IMR-90 (cell line): Measurements from ENCODE around the gene TSR3. TPM values are rescaled to one million over a fixed set of nuclear protein-coding genes. Genes with fewer than 3 reads are reported as not detected.

ENCODE experiments used
- ATAC-seq: fragments of 200-7000 bp; cut with Tn5 transposase; 2 replicates; pipeline ENCODE4 v1.9.1; 2020; ENCODE audit warnings: low read depth, mild to moderate bottlenecking, moderate library complexity
- BruUV-seq: library from RNA; stranded (reverse); fragments of 400-500 nt; replicated peaks from 2 replicates; lab custom pipeline; 2021; lab: Mats Ljungman, UMichigan
- CTCF ChIA-PET: fragments of 300-600 bp; formaldehyde crosslinking; extraction: SDS; loops from one replicate; lab custom pipeline; 2021; ENCODE audit warnings: antibody characterized with exemption; lab: Yijun Ruan, JAX
- POLR2A ChIA-PET: fragments of 300-600 bp; sonication (Branson Sonifier 250); formaldehyde crosslinking; loops from one replicate; lab custom pipeline; 2022; ENCODE audit warnings: antibody characterized with exemption; ENCODE audit not compliant: unreplicated experiment; lab: Charles Lee
- DNase-seq: peaks from one replicate; pipeline ENCODE4 v3.0.0; 2013
- H2AFZ ChIP-seq: replicated peaks from 2 replicates; pipeline ENCODE3; 2013; ENCODE audit warnings: low read length, mild to moderate bottlenecking; ENCODE audit not compliant: poor library complexity
- H2AK5ac ChIP-seq: 2 replicates; pipeline ENCODE4 v1.6.1; 2013; ENCODE audit warnings: low read depth, low read length, inconsistent platforms
- H2AK9ac ChIP-seq: replicated peaks from 2 replicates; pipeline ENCODE3; 2013; ENCODE audit warnings: mild to moderate bottlenecking, low read depth, low read length, moderate library complexity; ENCODE audit not compliant: poor library complexity
- H2BK120ac ChIP-seq: 2 replicates; pipeline ENCODE4 v1.6.1; 2013; ENCODE audit warnings: low read depth, low read length, inconsistent platforms
- H2BK15ac ChIP-seq: 3 replicates; pipeline ENCODE4 v1.6.1; 2013; ENCODE audit warnings: low read depth, low read length, inconsistent platforms
- H2BK20ac ChIP-seq: 2 replicates; pipeline ENCODE4 v1.6.1; 2013; ENCODE audit warnings: low read depth, mild to moderate bottlenecking, inconsistent platforms, low read length, moderate library complexity
- H2BK5ac ChIP-seq: 2 replicates; pipeline ENCODE4 v1.6.1; 2013; ENCODE audit warnings: mild to moderate bottlenecking, low read depth, low read length, inconsistent platforms; ENCODE audit not compliant: poor library complexity, severe bottlenecking
- H3K14ac ChIP-seq: replicated peaks from 2 replicates; pipeline ENCODE4 v1.6.1; 2013; ENCODE audit warnings: low read depth, low read length, inconsistent platforms
- H3K18ac ChIP-seq: 2 replicates; pipeline ENCODE4 v1.6.1; 2013; ENCODE audit warnings: low read depth, low read length, control low read depth
- H3K23ac ChIP-seq: 2 replicates; pipeline ENCODE4 v1.6.1; 2013; ENCODE audit warnings: low read depth, low read length, inconsistent platforms
- H3K27ac ChIP-seq: 2 replicates; pipeline ENCODE4 v1.5.1; 2013; ENCODE audit warnings: mild to moderate bottlenecking, control low read depth, low read length; ENCODE audit not compliant: insufficient read depth
- H3K27me3 ChIP-seq: 2 replicates; pipeline ENCODE4 v1.6.1; 2013; ENCODE audit warnings: low read length; ENCODE audit not compliant: control insufficient read depth, insufficient read depth
- H3K36me3 ChIP-seq: 2 replicates; pipeline ENCODE4 v1.6.1; 2013; ENCODE audit warnings: low read length, mixed read lengths; ENCODE audit not compliant: control insufficient read depth, insufficient read depth
- H3K4ac ChIP-seq: 2 replicates; pipeline ENCODE4 v1.6.1; 2013; ENCODE audit warnings: low read depth, low read length, inconsistent platforms
- H3K4me1 ChIP-seq: 2 replicates; pipeline ENCODE4 v1.6.1; 2013; ENCODE audit warnings: low read length, mixed read lengths; ENCODE audit not compliant: control insufficient read depth, insufficient read depth
- H3K4me2 ChIP-seq: 2 replicates; pipeline ENCODE4 v1.6.1; 2013; ENCODE audit warnings: low read depth, mild to moderate bottlenecking, control low read depth, low read length, moderate library complexity
- H3K4me3 ChIP-seq: 2 replicates; pipeline ENCODE4 v1.5.1; 2013; ENCODE audit warnings: low read depth, mild to moderate bottlenecking, control low read depth, low read length, moderate library complexity; ENCODE audit not compliant: insufficient read depth
- H3K56ac ChIP-seq: 2 replicates; pipeline ENCODE4 v1.6.1; 2013; ENCODE audit warnings: low read length, inconsistent platforms; ENCODE audit not compliant: insufficient read depth; ENCODE audit errors: extremely low read depth
- H3K79me1 ChIP-seq, 2 experiments: 2 replicates each; pipeline ENCODE4 v1.6.1; 2013; ENCODE audit warnings: low read length in 2 of 2, inconsistent platforms in 1 of 2, low read depth in 1 of 2
- H3K9ac ChIP-seq: 2 replicates; pipeline ENCODE4 v1.6.1; 2013; ENCODE audit warnings: low read depth, low read length, control low read depth
- H3K9me1 ChIP-seq: 2 replicates; pipeline ENCODE4 v1.6.1; 2013; ENCODE audit warnings: low read length, inconsistent platforms; ENCODE audit not compliant: insufficient read depth
- H3K9me3 ChIP-seq: 2 replicates; pipeline ENCODE4 v1.6.1; 2013; ENCODE audit warnings: low read length; ENCODE audit not compliant: control insufficient read depth, insufficient read depth
- H4K20me1 ChIP-seq: 2 replicates; pipeline ENCODE4 v1.6.1; 2013; ENCODE audit warnings: low read length, inconsistent platforms; ENCODE audit not compliant: insufficient read depth
- H4K5ac ChIP-seq: 2 replicates; pipeline ENCODE4 v1.6.1; 2013; ENCODE audit warnings: mild to moderate bottlenecking, low read depth, low read length, control low read depth
- H4K8ac ChIP-seq, 2 experiments: 2 replicates each; pipeline ENCODE4 v1.6.1; 2013; ENCODE audit warnings: low read depth in 2 of 2, low read length in 2 of 2, control low read depth in 1 of 2, inconsistent platforms in 1 of 2
- H4K91ac ChIP-seq: 2 replicates; pipeline ENCODE4 v1.6.1; 2013; ENCODE audit warnings: low read depth, low read length, inconsistent platforms; ENCODE audit not compliant: insufficient read depth
- BHLHE40 ChIP-seq: fragments of 150-350 bp; IDR thresholded peaks from 2 replicates; pipeline ENCODE4 v1.6.1; 2016; ENCODE audit warnings: mild to moderate bottlenecking, low read depth, low read length
- CEBPB ChIP-seq: IDR thresholded peaks from 2 replicates; pipeline ENCODE4 v1.6.1; 2012; ENCODE audit warnings: low read depth, low read length, improper control_type of control experiment
- CHD1 ChIP-seq: IDR thresholded peaks from 2 replicates; pipeline ENCODE4 v1.6.1; 2012; ENCODE audit warnings: low read depth, low read length, improper control_type of control experiment
- MAFK ChIP-seq: IDR thresholded peaks from 2 replicates; pipeline ENCODE4 v1.6.1; 2012; ENCODE audit warnings: low read depth, low read length, improper control_type of control experiment
- MAZ ChIP-seq: IDR thresholded peaks from 2 replicates; pipeline ENCODE4 v1.6.1; 2012; ENCODE audit warnings: low read depth, mild to moderate bottlenecking, low read length, improper control_type of control experiment, moderate library complexity, borderline replicate concordance
- MXI1 ChIP-seq: IDR thresholded peaks from 2 replicates; pipeline ENCODE4 v1.6.1; 2012; ENCODE audit warnings: low read depth, mild to moderate bottlenecking, low read length, moderate library complexity, borderline replicate concordance
- NFE2L2 ChIP-seq: fragments of 150-350 bp; IDR thresholded peaks from 2 replicates; pipeline ENCODE4 v1.6.1; 2016; ENCODE audit warnings: low read depth, mild to moderate bottlenecking, low read length
- POLR2A ChIP-seq: IDR thresholded peaks from 2 replicates; pipeline ENCODE4 v1.6.1; 2012; ENCODE audit warnings: mild to moderate bottlenecking, low read depth, low read length
- RAD21 ChIP-seq: IDR thresholded peaks from 2 replicates; pipeline ENCODE4 v1.6.1; 2012; ENCODE audit warnings: low read length, improper control_type of control experiment
- RCOR1 ChIP-seq: IDR thresholded peaks from 2 replicates; pipeline ENCODE4 v1.6.1; 2012; ENCODE audit warnings: mild to moderate bottlenecking, low read length, improper control_type of control experiment; ENCODE audit not compliant: insufficient replicate concordance
- RFX5 ChIP-seq: IDR thresholded peaks from 2 replicates; pipeline ENCODE4 v1.8.0; 2012; ENCODE audit warnings: low read depth, mild to moderate bottlenecking, low read length, moderate library complexity
- SMC3 ChIP-seq: fragments of 150-350 bp; IDR thresholded peaks from 2 replicates; pipeline ENCODE4 v1.6.1; 2016; ENCODE audit warnings: low read depth, mild to moderate bottlenecking, antibody characterized with exemption, low read length, moderate library complexity
- WGBS, 2 experiments: methylation state at CpG; one replicate each; pipeline versions ENCODE4 v1.1.5 to v1.1.7; 2013; ENCODE audit warnings: missing lambda C conversion rate in 2 of 2; ENCODE audit not compliant: insufficient read length in 1 of 2; ENCODE audit errors: extremely low coverage in 2 of 2; 5-methylcytosine and 5-hydroxymethylcytosine counted together
- dilution Hi-C: fragments of 300-500 bp; cut with HindIII; formaldehyde crosslinking; loops from one replicate; pipeline ENCODE4 v1.14.3; 2018; ENCODE audit warnings: low sequenced_read_pairs; ENCODE audit not compliant: unreplicated experiment
- in situ Hi-C: fragments of 300-500 bp; cut with MboI; formaldehyde crosslinking; loops from 3 replicates; pipeline ENCODE4 v1.14.3; 2019; ENCODE audit warnings: low sequenced_read_pairs, inconsistent platforms, mixed read lengths
- intact Hi-C: fragments of 100-400 bp; cut with micrococcal nuclease; formaldehyde crosslinking; loops from 2 replicates; pipeline ENCODE4 v1.10.0; 2022
- polyA plus RNA-seq, 3 experiments: library from polyadenylated mRNA; depleted of rRNA; stranded (reverse); fragments of >200 nt; gene quantifications; 2 replicates each; pipeline ENCODE4 v1.2.3, GENCODE V29; 2012; ENCODE audit warnings: low replicate concordance in 1 of 3
- total RNA-seq: library from RNA; depleted of rRNA; stranded (reverse); fragments of >200 nt; gene quantifications from 2 replicates; pipeline ENCODE4 v1.2.3, GENCODE V29; 2012
- TF ChIP-seq, protein P1 (sequence below): conservative IDR thresholded peaks from 2 replicates; pipeline ENCODE4 v1.5.1; 2012; ENCODE audit warnings: mild to moderate bottlenecking, low read depth, low read length, improper control_type of control experiment

TSR3 gene
- total and polyA plus RNA-seq, 2 of the 4 experiments (the other 2 are of a cell fraction), result 38.0 to 52.9 TPM

DNA sequence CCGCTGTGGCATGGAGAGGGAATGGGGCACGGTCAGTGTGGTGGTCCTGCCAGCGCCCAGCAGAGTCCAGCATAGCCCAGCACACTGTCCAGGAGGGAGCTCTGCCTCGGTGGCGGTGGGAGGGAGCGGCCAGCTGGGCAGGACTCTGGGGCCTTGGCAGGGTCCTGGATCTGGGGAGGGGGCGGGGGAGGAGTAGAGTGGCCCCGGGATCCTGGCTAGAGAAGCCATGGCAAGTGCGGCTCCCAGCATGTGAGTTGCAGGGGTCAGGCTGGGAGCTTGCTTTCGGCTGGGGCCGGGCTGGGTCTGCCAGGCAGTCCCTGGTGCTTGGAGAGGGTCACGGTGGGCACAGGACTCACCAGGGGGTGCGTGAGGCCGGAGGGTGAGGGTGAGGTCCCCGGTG is 3.9 kb upstream of the TSR3 start (continued):
- TF ChIP-seq MAZ (no peak), CHD1 (no peak)

DNA sequence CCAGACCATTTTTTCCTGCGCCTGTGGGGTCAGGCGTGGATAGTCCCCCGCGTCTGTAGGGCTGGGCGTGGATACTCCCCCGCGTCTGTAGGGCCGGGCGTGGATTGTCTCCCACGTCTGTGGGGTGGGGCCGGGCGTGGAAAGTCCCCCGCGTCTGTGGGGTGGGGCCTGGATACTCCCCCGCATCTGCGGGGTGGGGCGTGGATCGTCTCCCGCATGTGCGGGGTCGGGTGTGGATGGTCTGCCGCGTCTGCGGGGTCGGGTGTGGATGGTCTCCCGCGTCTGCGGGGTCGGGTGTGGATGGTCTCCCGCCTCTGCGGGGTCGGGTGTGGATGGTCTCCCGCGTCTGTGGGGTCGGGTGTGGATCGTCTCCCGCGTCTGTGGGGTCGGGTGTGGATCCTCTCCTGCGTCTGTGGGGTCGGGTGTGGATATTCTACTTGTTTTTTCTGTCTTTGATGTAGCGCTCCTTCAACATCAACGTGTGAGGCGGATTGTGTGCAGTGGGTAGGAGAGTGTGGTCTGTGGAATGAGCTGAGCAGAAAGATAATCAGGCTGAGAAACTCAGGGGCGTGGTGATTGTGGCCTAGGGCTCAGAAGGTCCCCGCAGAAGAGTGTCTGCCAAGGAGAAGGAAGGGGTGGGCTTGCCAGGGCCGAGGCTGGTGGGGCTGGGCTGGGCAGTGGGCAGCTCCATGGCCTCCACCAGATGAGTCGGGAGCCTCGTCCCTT is 3.3 kb upstream of the TSR3 start:
- no peak overlapping the region for H4K8ac ChIP-seq
- ChIA-PET POLR2A (no interaction called here), CTCF (no interaction called here)
- no peak for TF ChIP-seq RCOR1
- TF ChIP-seq BHLHE40, result no peak
- no peak for TF ChIP-seq POLR2A
- TF ChIP-seq, protein P1, sequence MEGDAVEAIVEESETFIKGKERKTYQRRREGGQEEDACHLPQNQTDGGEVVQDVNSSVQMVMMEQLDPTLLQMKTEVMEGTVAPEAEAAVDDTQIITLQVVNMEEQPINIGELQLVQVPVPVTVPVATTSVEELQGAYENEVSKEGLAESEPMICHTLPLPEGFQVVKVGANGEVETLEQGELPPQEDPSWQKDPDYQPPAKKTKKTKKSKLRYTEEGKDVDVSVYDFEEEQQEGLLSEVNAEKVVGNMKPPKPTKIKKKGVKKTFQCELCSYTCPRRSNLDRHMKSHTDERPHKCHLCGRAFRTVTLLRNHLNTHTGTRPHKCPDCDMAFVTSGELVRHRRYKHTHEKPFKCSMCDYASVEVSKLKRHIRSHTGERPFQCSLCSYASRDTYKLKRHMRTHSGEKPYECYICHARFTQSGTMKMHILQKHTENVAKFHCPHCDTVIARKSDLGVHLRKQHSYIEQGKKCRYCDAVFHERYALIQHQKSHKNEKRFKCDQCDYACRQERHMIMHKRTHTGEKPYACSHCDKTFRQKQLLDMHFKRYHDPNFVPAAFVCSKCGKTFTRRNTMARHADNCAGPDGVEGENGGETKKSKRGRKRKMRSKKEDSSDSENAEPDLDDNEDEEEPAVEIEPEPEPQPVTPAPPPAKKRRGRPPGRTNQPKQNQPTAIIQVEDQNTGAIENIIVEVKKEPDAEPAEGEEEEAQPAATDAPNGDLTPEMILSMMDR, result no peak
- no peak for TF ChIP-seq RFX5
- no peak for TF ChIP-seq CEBPB
- no peak for TF ChIP-seq NFE2L2
- TF ChIP-seq RAD21, result no peak
- no peak for TF ChIP-seq MAFK
- TF ChIP-seq MAZ, result no peak
- no peak for TF ChIP-seq SMC3
- TF ChIP-seq MXI1, result no peak
- H4K5ac ChIP-seq, result no peak overlapping the region
- DNase-seq, result no peak
- H3K23ac ChIP-seq, result no peak overlapping the region
- ATAC-seq, result no peak
- H3K9me3 ChIP-seq, result no peaks in the 10 kb centered on the region
- H3K79me1 ChIP-seq, result peaks cover 32 to 84% of the 10 kb centered on the region in 2 experiments
- 94% methylated on average over 27 of the region's 49 CpGs; no CpG with 5 or more reads in 1 of the 2 experiments for WGBS, 2 experiments
- H2BK5ac ChIP-seq, result no peak overlapping the region
- intact Hi-C loops, result no loop called here
- H2AK9ac ChIP-seq, result no peak overlapping the region
- H4K91ac ChIP-seq, result no peak overlapping the region
- no peak overlapping the region for H2AK5ac ChIP-seq
- H3K56ac ChIP-seq, result no peak overlapping the region
- peaks cover 14% of the 10 kb centered on the region for H3K4me1 ChIP-seq
- H3K4me2 ChIP-seq, result no peak overlapping the region
- no peak overlapping the region for H2BK120ac ChIP-seq
- no peak overlapping the region for H2BK15ac ChIP-seq
- no peak overlapping the region for H3K4me3 ChIP-seq
- H3K4ac ChIP-seq, result no peak overlapping the region
- H3K18ac ChIP-seq, result no peak overlapping the region
- in situ Hi-C loops, result no loop called here
- H3K27ac ChIP-seq, result no peak overlapping the region
- no peak overlapping the region for H2AFZ ChIP-seq
- peaks cover 7% of the 10 kb centered on the region for H3K9me1 ChIP-seq
- H3K14ac ChIP-seq, result no peak overlapping the region
- H3K36me3 ChIP-seq, result peaks cover 6% of the 10 kb centered on the region; the same call in 1 of the 2 replicates
- peaks cover 38% of the 10 kb centered on the region for H4K20me1 ChIP-seq
- H2BK20ac ChIP-seq, result no peak overlapping the region
- H3K9ac ChIP-seq, result no peak overlapping the region
- no TSS peak for BruUV-seq
- H3K27me3 ChIP-seq, result no peaks in the 10 kb centered on the region
- dilution Hi-C loops, result no loop called here
